HT-29 (cell line): Measurements from ENCODE around the gene MMP11. TPM values are rescaled to one million over a fixed set of nuclear protein-coding genes. Genes with fewer than 3 reads are reported as not detected.

ENCODE experiments used
- DNase-seq: peaks from one replicate; pipeline ENCODE4 v3.0.0-alpha.2; 2015; ENCODE audit warnings: low spot score
- total RNA-seq: library from RNA; depleted of rRNA; stranded (reverse); fragments of >200 nt; shearing (Covaris generic); gene quantifications from 2 replicates; pipeline ENCODE4 v1.2.3, GENCODE V29; 2014

The MMP11 gene
- total RNA-seq, 1 experiment from 2014 or later, result 0.89 TPM

DNA sequence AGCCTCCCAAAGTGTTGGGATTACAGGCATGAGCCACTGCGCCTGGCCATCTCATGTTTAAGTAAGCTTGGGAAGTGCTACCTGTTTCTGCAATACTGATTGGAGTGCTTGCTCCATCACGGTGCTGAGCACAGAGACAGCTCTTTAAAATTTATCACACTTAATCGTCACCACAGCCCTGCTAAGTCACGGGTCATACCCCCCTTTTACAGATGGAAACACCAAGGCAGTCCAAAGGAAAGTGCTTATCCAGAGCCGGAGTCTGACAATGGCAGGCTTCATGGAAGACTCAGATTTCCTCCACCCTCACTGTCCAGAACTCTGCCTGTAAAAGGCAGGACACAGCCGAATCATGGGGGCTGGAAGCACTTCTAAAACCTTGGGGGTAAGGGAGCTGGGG lies 12.6 kb upstream of the MMP11 start:
- no peak for DNase-seq

- no peak for DNase-seq
Measured at GRCh38 chr22:23762842-23763578, 9.6 kb upstream of the MMP11 start, which contains the start of gene C22orf15. TSS of gene C22orf15 (plus strand) at chr22:23762990. CDS start at chr22:23763307, 317 bp downstream.

DNA sequence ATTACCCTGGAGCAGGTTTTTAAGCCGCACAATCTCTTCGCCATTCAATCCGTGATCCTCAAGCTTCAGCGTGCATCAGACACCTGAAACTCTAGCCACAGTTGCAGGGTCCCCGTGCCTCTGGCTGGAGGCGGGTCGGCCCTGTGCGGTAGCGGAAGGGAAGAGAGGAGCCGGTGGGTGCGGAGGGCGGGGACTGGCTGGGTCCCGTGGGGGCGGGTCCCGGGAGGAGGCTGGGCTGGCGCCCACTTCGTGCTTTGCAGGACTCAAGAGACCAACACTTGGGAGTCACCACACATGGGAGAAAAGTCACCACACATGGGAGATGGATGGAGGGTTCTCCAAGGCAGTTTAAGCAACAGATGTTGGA lies 9.1 kb upstream of the MMP11 start:
- DNase-seq, result no peak

DNA sequence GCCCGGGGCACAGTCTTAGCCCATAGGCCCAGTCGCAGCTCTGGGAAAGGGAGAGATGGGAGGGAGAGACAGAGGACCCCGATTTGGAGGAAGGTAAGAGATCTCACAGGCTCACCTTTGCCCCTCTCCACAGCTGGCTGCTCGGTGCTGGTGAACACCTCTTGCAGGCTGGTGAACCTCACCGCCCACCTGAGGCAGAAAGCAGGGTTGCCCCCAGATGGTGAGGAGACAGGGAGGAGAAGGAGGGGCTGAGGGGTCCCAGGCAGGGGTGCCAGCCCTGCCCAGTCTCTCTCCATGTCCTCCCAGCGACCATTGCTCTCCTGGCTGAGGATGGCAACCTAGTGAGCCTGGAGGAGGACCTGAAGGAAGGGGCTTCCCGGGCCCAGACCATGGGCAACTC lies 8.7 kb upstream of the MMP11 start:
- DNase-seq, result no peak

GRCh38 chr22:23764899-23765881 lies 7.5 kb upstream of the MMP11 start:
- no peak for DNase-seq

- DNase-seq, result no peak
Measured at GRCh38 chr22:23767303-23767672, 5.4 kb upstream of the MMP11 start.

DNA sequence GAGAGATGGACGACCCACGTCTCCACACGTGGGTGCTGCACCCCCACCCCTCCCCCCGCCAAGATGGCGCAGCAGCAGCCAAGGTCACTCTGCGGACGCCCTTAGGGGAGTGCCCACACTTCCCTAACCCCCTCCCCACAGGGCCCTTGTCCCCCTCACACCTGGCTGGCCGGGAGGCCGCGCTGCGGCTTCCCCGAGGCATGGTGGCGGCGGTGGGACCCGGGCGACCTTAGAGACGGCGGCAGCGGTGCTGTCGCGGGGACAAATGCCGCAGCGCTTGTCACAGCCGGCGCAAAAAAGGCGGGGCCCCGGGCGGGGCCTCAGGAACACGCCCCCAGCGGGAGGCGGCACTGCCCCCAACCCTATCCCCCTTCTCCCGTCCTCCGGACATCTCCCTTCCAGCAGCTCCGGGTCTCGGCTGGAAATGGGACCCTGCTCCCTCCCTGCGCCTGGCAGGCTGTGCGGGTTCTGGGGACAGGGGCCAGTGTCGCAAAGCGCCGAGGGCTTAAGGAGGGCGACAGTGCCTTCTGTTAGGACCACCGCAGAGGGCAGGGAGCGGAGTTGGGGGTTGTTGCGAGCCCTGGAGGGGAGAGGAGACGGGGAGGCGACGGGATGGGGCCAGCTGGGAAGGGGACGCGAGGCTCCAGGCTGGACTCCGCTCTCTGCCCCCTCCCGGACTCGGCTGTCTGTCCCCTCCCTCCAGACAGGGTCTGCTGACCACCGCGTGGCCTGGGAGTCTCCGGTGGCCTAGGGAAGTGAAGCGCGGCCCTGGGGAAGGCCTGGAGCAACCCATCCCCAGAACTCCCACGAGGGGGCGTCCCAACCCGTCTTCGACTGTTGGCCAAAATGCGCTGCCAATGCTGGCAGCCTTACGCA lies 4.7 kb upstream of the MMP11 start, which contains the start of gene CHCHD10:
TSS of gene CHCHD10 (minus strand) at position 300 of the 876 bp plus-strand sequence. CDS start at position 202, 98 bp downstream.
- DNase-seq, result peak; percentile 70

GRCh38 chr22:23769321-23769965 lies 3.2 kb upstream of the MMP11 start:
- DNase-seq, result no peak

- DNase-seq, result no peak
Measured at GRCh38 chr22:23772315-23772648, 367 bp upstream of the MMP11 start.

DNA sequence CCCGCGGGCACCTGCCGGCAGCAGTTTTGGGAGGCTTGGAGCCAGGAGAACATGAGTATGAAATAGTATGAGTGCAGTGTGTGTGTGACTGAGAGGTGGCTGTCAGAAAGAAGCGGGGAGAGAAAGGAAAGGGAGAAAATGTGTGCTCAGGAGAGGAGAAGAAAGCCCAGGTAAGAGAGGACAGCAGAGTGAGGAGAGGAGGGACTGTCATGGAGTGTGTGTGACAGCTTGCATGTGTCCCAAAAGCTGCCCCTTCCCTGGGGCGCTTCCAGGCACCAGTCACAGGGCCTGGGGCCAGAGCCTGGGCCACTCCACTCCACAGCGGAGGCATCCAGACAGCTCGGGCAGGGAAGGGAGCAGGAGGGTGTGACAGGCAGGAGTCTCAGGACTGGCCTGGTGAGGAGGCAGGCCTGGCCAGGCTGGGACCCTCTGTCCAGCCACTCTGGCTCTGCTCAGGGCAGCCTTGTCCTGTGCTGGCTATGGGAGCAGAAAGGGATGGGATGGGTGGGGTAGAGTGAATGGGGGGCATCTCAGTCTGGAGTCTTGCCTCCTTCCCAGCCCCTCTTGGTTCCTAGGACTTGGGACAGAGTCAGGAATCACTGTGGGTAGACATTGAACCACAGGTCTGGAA lies 949 bp downstream of the MMP11 start:
- no peak for DNase-seq

DNA sequence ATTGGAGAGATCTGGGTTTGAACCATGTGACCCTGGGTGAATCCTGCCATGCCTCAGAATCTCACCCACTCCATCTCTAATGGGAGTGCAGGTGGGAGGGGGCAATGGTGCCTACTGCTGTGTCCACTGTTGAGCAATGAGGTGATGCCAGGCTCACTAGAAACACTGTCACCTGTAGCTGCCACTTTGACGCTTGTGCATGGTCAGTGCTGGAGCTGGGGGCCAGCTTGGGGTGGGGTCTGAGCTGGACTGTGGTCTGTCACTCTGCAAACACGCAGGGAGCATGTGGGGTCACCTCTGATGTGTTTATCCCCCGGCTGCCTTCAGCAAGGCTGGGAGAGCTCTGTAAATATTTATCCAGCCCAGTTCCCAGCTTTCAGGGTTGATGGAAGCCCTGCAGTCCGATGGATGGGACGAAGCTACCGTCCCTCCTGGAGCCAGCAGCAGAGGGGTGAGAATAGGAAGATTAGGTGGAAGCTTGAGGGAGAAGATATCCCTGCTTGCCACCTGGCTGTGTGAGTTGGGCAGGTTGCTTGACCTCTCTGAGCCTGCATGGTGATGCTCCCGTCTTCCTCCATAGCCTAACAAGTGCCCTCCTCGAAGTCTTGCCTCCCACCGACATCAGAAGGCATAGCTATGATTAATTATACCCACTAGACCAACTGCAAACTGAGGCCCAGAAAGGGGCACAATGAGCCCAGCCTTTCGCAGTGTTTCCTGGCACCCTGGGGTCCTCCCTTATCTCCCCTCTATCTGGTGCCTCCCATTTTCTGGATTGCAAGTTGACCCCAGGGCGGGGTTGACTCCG lies 1.7 kb downstream of the MMP11 start:
- DNase-seq, result no peak

DNA sequence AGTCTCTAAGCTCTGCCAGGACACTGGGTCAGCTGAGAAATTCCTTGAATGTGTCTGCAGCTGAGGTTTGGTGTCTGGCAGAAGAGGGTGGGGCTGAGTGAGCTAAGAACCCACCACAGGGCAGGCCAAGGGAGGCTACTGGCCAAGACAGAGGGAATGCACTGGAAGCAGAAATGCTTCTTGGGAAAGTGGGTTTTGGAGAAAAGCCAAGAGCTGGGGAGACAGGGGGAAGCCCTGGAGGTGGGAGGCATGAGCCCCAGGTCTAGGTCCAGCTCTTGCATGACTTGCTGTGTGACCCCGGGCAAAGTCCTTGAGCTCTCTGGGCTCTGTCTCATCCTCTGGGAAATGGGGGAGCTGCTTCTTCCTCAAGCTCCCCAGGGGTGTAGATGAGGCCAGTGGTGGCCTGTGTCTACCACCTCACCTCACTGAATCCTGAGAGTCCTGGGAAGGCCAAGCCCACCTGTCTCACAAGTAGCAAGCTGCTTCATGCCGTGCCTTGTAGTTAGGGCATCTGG lies 2.3 kb downstream of the MMP11 start:
- DNase-seq, result no peak

- no peak for DNase-seq
Measured at GRCh38 chr22:23775779-23776375, 3.2 kb downstream of the MMP11 start.

DNA sequence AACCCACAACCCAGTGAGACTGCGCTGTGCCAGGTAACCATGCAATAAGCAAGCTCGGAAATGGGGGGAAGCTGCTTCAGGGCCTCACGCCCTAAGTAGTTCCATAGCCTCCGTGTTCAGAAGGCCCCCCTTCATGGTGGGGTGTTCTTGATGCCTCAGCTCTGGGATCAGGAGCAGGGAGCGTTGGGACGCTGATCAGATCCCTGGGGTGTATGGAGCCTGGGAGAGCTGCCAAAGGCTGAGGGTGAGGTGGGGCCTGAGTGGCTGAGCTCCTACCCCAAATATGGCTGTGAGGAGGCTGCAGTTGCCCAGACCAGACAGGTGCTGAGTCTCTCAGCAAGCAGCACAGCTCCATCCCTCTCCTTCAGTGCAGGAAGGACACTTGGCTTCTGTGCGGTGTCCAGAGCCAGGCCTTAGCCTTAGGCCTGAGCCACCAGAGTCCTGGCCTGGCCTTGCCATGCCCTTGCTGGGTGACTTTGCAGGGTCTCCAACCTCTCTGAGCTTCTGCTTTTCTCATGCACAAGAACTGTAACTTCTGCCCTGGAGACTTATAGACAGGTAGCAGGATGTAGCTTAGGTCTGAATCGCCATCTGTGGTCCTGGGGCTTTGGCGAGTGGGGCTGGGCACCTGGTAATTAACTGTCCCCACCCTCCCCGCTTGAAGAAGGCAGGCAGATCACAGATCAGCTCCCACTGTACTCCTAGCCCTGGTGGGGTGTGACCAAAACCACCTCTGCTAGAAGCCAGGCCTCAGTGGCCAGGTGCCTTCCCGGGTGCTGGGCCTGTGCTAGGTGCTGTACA lies 5.3 kb downstream of the MMP11 start:
- DNase-seq, result no peak

DNA sequence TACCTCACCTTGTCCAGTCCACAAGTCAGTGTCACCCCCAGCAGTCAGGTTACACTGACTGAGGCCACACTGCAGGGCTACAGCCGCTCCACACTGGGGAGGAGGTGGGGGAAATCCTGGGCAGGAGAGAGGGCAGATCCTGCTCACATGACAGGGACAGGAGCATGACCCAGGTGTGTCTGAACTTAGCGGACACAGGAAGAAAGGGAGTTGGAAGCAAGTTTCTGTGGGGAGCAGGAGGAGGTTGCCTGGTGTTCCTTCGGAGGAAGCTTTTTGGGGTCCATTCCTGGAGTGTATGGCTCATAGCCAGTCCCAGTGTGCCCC lies 5.9 kb downstream of the MMP11 start:
- DNase-seq, result no peak

GRCh38 chr22:23779083-23779482 lies 6.4 kb downstream of the MMP11 start:
- DNase-seq, result no peak

DNA sequence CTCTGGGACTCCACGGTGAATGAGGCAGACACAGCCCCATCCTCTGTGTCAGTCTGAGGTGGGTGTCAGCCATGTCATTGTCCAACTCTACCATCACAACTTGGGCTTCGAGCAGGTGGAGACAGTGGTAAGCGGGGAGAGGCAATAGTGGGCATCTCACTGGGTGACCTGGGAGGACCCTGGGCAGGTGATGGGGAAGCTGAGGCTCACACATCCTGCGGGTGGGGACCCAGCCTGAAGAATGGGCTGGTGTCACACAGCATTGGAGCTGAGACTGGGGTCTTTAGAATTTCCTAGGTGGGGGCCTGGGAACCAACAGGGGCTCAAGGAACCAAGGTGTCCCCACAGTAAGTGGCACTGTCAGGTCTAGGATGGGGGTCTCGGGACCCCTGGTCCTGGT lies 7.1 kb downstream of the MMP11 start:
- DNase-seq, result no peak

DNA sequence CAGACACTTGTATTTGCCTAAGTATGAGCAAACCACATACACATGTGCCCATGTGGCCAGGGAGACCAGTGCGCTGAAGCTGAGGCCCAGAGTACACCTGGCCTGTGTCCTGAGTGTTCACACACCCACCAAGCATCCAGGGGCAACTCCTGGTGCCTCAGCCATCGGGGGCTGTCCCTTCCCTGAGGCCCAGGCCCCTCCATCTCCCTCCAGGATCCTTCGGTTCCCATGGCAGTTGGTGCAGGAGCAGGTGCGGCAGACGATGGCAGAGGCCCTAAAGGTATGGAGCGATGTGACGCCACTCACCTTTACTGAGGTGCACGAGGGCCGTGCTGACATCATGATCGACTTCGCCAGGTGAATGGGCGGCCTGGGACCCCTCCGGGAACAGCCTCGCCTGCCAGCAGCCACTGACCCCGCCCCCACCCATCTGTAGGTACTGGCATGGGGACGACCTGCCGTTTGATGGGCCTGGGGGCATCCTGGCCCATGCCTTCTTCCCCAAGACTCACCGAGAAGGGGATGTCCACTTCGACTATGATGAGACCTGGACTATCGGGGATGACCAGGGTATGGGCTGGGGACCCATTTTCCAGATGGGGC lies 7.6 kb downstream of the MMP11 start:
- no peak for DNase-seq
